Fibroblast of peridontal ligament (primary cell): ENCODE measurements around the gene AHNAK2.
"Not testable (repeated sequence)": the region's sequence is repeated elsewhere in the genome, so short reads cannot be mapped to it uniquely, and the experiment has no call there.

ENCODE experiments used
- DNase-seq: peaks from one replicate; pipeline ENCODE4 v3.0.0-alpha.2; 2010; ENCODE audit errors: extremely low read depth

AHNAK2 gene

GRCh38 chr14:104977681-104978653, at the start of gene AHNAK2:
Gene AHNAK2 (minus strand): TSS chr14:104978374. CDS start chr14:104978237, 137 bp downstream.
- peak; percentile 43 for DNase-seq

GRCh38 chr14:105027718-105028117, 49.5 kb upstream of the AHNAK2 start:
- DNase-seq: not testable (repeated sequence)

GRCh38 chr14:105026802-105027563, 48.8 kb upstream of the AHNAK2 start:
- DNase-seq: peak; percentile 74

DNA sequence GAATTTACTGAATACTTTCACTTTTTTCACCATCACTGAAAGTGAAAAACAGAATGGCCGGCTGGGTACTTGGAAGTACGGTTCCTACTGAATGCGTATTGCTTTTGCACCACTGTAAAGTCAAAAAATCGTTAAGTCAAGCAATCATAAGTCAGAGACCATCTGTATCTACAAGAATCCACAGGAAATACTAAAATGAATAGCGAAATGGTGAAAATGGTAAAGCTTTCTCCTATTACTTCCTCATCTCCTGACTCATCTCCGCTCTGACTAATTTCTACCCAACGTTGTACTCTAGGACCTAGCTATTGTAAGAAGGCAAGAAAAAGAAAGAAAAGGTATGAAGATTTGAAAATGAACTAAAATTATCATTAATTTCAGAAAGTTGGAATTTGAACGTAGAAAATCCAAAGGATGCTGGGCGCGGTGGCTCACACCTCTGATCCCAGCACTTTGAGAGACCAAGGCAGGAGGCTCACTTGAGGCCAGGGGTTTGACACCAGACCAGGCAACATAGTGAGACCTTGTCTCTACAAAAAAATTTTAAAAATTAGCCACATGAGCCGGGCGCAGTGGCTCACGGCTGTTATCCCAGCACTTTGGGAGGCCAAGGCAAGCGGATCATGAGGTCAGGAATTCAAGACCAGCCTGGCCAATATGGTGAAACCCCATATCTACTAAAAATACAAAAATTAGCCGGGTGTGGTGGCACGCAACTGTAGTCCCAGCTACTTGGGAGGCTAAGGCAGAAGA, 48.0 kb upstream of the AHNAK2 start:
- DNase-seq: peak; percentile 38

DNA sequence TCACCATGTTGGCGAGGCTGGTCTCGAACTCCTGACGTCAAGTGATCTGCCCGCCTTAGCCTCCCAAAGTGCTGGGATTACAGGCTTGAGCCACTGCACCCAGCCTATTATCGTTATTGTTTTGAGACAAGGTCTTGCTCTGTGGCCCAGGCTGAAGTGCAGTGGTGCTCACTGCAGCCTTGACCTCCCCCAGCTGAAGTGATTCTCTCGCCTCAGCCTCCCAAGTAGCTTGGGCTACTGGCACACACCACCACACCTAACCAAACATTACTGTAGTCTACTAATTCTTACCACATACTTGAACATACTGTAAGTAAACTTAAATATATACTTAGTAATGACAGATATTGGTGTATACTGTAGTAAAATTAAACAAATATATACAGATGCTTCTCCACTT, 47.3 kb upstream of the AHNAK2 start:
- no peak for DNase-seq

DNA sequence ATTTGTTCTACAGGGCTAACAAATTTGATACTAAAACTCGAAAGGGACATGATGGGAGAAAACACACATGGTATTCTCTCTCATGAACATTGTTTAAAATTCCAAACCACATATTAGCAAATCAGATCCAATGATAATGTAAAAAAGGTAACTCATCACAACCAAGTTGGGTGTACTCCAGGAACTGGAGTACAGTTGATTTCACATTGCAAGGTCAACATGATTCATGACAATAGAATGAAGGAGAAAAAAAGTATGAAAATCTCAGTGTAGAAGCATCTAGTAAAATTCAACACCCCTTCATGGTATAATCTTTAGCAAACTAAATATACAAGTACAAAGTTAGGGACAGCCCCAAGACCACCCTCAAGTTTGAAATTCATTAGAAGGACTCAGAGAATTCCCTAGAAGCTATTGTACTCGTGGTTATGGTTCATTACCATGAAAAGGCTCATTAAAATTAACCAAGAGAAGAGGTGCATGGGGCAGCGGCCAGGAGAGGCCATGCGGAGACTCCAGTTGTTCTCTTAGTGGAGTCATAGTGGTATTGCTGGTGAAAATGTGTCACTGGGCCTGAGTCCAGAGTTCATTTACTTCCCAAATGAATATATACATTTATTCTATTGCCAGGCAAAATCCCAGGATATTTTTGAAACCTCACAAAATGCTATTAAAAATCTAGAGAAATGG, 45.8 kb upstream of the AHNAK2 start:
- DNase-seq: peak; percentile 58

DNA sequence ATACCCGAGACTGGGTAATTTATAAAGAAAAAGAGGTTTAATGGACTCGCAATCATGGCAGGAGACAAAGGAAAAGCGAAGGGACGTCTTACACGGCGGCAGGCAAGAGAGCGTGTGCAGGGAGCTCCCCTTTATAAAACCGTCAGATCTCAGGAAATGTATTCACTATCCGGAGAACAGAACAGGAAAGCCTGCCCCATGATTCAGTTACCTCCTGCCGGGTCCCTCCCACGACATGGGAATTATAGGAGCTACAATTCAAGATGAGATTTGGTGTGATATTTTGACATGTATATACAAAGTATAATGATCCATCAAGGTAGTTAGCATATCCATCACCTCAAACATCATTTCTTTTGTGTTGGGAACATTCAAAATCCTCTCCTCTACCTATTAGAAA, 45.0 kb upstream of the AHNAK2 start:
- DNase-seq: no peak

DNA sequence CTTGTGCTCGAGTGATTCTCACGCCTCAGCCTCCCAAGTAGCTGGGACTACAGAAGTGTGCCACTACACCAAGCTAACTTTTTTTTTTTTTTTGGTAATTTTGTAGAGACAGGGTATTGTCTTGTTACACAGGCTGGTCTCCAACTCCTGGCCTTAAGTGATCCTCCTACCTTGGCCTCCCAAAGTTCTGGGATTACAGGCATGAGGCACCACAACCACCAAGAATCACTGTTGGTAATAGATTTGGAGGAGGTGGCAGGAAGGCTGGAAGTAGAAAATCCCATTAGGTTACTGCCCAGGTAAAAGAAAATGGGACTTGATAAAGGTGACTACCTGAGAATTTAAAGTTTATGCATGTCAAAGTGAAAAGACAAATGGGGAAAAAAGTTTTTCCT, 44.1 kb upstream of the AHNAK2 start:
- no peak for DNase-seq

DNA sequence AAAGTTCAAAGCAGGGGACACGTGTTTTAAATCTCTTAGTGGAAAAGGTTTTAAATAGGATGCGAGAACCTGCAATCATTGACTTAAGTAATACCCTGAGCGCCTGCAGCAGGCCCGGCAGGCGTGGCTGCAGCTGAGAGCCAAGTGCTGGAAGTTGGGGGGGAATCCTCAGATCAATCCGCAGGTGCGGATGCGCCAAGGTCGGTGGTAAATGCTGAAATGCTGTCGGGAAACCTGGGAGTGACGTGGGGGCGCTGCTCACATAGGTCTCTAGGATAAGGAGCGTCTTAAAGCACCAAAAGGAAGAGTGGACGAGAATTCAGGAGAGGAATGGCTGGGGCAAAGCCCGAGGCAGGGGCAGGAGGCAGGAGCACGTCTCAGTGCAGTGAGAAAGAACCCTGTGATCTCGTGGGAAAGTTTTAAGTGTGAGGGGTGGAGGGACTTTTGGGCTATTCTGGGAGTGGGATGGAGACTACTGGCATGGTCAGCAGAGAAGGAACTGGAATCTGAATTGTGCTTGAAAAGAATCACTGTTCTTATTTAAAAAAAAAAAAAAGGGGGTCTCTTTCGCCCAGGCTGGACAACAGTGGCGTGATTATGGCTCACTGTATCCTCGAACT, 43.6 kb upstream of the AHNAK2 start:
- DNase-seq: no peak

DNA sequence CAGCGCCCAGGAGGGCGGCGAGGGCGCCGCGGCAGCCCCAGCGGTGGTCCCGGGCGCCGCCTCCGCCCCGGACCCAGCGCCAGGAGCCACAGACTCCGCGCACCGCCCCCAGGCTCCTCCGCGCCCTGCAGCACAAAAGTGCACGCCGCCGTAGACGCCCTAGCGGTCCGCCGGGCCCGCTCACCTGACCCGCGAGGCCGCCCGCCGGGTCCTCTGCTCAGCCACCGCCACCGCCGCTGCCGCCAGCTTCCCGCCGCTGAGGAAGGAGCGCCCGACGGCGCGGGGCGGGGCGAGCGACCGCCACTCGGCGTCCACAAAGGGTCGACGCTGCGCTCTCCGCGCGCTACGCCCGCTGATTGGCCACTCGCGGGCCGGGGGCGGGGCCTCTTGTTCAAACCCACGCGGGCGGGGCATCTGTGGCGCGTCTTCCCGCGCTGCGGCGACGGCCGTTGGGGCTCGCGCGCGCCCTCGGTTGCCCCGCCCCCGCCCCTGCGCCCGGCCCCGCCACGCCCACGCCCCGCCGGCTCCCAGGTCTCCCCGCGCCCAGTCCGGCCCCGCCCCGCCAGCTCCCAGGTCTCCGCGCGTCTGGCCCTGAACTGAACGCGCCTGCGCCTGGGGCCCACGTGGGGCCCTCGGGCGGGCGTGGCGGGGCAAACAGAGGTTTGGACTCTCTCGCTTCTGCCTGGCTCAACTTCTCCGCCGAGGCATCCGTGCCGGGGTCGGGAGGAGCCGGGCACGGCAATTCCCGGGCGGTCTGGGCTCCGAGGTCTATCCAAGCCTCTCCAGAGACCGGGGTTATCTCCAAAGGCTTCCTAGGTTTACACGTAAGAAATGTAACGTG, 42.9 kb upstream of the AHNAK2 start, which contains the start of gene CDCA4:
TSS of gene CDCA4 (minus strand) at position 269 of the 841 bp plus-strand sequence. CDS start 9,154 bp downstream, outside the sequence.
- DNase-seq: peak; percentile 90

DNA sequence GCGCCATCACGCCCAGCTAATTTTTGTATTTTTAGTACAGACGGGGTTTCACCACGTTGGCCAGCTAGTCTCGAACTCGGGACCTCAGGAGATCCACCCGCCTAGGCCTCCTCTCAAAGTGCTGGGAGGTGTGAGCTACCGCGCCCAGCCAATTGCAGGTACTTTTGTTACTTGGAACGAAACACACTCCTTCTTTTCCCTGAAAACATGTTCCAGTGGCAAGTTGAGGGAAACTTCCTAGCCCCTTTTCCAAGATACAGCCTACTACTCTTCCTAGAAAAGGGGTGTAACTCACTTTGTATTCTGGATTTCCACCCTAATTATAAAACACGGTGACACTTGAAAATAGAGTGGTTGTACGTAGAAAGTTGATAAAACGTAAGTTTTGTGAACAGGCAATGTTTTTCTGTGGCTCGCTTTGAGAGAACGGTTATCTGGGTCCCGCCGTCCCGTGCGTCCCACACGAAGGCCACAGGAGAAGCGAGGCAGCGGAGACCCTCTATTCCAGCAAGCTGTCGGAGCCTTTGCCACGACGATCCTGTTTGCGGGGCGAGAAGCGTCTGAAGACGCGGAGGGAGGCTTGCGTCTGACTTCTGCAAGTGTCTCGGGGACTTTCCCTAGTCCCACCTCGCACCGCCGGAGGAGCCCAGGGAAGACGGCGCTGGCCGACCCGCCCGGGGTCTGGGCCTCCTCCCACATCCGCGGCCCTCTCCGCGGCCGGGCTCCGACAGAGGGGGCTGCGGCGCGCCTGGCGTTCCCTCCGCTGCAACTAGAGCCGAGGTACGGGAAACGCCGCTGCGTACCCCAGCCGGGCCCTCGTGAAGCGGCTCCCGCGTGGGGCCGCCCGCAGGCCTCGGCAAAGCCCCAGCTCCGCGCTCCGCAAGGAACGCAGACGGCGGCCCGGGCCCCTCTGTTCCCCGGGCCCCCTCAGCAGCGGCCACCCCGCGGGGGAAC, 42.0 kb upstream of the AHNAK2 start:
- DNase-seq: no peak

GRCh38 chr14:105018414-105018813, 40.2 kb upstream of the AHNAK2 start:
- no peak for DNase-seq

GRCh38 chr14:105015905-105016304, 37.7 kb upstream of the AHNAK2 start:
- no peak for DNase-seq

GRCh38 chr14:105015242-105015641, 37.1 kb upstream of the AHNAK2 start:
- DNase-seq: no peak

GRCh38 chr14:105014631-105015030, 36.5 kb upstream of the AHNAK2 start:
- no peak for DNase-seq

DNA sequence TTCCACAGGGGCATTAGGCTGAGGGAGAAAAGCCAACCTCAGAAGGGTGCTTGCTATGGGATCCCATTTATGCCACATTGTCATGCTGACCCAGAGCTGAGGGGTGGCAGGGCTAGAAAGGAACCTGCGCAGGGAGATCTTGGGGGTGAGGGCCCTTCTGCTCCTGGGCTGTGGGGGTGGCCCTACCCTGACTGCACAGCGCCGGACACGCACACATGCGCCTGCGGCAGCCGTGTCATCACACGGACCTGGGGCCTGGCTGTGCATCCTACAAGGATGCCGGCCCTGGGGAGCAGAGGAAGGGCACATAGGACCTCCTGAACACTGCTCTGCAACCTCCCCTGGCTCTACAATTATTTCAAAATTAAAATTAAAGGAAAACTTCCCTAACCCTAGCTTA, 35.9 kb upstream of the AHNAK2 start:
- no peak for DNase-seq

- DNase-seq: no peak
Observed at GRCh38 chr14:105013150-105013785, 35.1 kb upstream of the AHNAK2 start.
